ENCODE measurements around the gene NT5M. TPM values are rescaled to one million over a fixed set of nuclear protein-coding genes. Genes with fewer than 3 reads are reported as not detected.

Gene NT5M
- total RNA-seq, 1 donor from 2014 or later = 8.2 TPM

DNA sequence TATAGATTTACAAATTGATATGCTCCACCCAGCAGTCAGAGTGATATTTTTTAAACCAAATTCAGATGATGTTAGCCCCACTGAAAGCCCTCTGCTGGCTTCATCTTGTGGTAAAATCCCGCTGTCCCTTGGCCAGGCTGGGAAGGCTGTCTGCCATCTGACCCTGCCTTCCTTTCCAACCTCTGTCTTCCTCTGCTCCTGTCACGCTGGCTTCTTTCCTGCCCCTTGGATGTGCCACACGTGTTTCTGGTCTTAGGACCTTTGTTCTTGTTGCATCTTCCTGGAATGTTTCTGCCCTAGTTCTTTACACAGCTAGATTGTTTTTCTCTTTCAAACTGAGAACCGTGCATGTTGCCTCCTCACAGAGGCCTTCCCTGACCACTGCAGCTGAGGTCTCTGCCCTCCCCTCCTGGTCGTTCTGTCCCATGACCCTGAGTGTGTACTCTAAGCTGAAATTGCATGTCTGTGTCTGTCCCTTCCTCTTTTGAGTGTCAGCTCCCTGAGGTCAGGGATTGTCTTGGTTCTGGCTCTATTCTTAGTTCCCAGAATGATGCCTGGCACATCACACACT lies 11.4 kb downstream of the NT5M start:
- H3K36me3 Mint-ChIP-seq (ENCODE audit: unreplicated experiment) = no peaks in the 10 kb centered on the region
- H3K27ac Mint-ChIP-seq (ENCODE audit: unreplicated experiment) = no peak overlapping the region
- H3K4me1 Mint-ChIP-seq (ENCODE audit: low read depth, unreplicated experiment) = no peaks in the 10 kb centered on the region
- TF ChIP-seq, protein P1, sequence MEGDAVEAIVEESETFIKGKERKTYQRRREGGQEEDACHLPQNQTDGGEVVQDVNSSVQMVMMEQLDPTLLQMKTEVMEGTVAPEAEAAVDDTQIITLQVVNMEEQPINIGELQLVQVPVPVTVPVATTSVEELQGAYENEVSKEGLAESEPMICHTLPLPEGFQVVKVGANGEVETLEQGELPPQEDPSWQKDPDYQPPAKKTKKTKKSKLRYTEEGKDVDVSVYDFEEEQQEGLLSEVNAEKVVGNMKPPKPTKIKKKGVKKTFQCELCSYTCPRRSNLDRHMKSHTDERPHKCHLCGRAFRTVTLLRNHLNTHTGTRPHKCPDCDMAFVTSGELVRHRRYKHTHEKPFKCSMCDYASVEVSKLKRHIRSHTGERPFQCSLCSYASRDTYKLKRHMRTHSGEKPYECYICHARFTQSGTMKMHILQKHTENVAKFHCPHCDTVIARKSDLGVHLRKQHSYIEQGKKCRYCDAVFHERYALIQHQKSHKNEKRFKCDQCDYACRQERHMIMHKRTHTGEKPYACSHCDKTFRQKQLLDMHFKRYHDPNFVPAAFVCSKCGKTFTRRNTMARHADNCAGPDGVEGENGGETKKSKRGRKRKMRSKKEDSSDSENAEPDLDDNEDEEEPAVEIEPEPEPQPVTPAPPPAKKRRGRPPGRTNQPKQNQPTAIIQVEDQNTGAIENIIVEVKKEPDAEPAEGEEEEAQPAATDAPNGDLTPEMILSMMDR (IDR thresholded peaks at IDR 0.05; ENCODE audit: partially characterized antibody, unreplicated experiment) = no peak
- DNase-seq = no peak
- no peak overlapping the region for H3K4me3 Mint-ChIP-seq (ENCODE audit: unreplicated experiment)
- H3K27me3 Mint-ChIP-seq (ENCODE audit: unreplicated experiment) = peaks cover 3% of the 10 kb centered on the region
- H3K9me3 Mint-ChIP-seq (ENCODE audit: unreplicated experiment) = peaks cover 2% of the 10 kb centered on the region

- H3K36me3 Mint-ChIP-seq (ENCODE audit: unreplicated experiment) = no peaks in the 10 kb centered on the region
- H3K27me3 Mint-ChIP-seq (ENCODE audit: unreplicated experiment) = peaks cover 3% of the 10 kb centered on the region
- peaks cover 2% of the 10 kb centered on the region for H3K9me3 Mint-ChIP-seq (ENCODE audit: unreplicated experiment)
- no peaks in the 10 kb centered on the region for H3K4me1 Mint-ChIP-seq (ENCODE audit: low read depth, unreplicated experiment)
- H3K4me3 Mint-ChIP-seq (ENCODE audit: unreplicated experiment) = no peak overlapping the region
- no peak for DNase-seq
- TF ChIP-seq, protein P1 (IDR thresholded peaks at IDR 0.05; ENCODE audit: partially characterized antibody, unreplicated experiment) = no peak
- H3K27ac Mint-ChIP-seq (ENCODE audit: unreplicated experiment) = no peak overlapping the region
Observed at GRCh38 chr17:17315142-17315821, 12.1 kb downstream of the NT5M start.

DNA sequence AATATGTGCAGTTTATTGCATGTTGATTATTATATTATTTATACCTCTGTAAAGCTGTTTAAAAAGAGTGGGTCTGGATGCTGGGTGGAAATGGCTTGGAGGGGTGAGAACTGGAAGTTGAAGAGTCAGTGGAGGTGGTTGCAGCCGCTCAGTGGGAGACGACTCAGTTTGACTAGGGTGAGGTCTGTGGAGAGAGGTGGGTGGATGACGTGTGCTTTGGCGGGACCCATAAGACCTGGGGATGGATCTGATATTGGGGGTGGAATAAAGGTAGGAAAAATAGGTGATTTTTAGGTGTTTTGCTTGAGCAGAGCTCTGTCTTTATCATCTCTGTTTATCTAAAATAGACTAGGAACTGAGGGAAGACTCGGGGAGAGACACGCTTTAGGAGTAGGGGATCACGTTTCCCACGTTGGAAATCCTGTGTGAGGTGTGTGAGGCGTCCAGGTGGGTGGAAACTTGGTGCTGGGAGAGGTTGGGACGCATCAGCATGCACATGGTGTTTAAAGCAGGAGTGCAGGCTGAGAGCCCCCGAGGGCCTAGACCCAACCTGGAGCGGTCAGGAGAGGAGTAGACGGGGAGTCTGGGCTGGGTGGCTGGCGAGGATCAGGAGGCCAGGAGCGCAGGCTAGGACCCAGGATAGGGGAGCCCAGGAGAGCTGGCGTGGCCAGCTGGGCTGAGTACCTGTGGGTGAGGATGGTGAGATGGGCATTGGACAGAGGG lies 17.2 kb downstream of the NT5M start:
- H3K27me3 Mint-ChIP-seq (ENCODE audit: unreplicated experiment) = peaks cover 6% of the 10 kb centered on the region
- no peaks in the 10 kb centered on the region for H3K4me1 Mint-ChIP-seq (ENCODE audit: low read depth, unreplicated experiment)
- no peaks in the 10 kb centered on the region for H3K9me3 Mint-ChIP-seq (ENCODE audit: unreplicated experiment)
- H3K4me3 Mint-ChIP-seq (ENCODE audit: unreplicated experiment) = no peak overlapping the region
- H3K36me3 Mint-ChIP-seq (ENCODE audit: unreplicated experiment) = no peaks in the 10 kb centered on the region
- TF ChIP-seq, protein P1 (IDR thresholded peaks at IDR 0.05; ENCODE audit: partially characterized antibody, unreplicated experiment) = no peak
- no peak overlapping the region for H3K27ac Mint-ChIP-seq (ENCODE audit: unreplicated experiment)
- DNase-seq = no peak

DNA sequence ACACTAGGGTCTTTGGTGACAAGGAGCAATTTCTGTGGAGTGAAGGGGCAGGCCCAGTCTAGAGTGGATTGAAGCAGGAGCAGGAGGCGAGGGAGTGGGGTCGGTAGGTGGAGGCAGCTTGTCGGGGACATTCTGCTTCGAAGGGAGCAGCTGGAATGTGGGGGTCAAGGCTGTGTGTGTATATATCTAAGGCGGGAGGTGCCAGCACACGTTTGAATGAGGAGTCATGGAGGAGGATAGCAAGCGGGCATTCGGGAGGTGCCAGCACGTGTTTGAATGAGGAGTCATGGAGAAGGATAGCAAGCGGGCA lies 17.7 kb downstream of the NT5M start:
- DNase-seq = no peak

More for the DNA sequence above, 17.7 kb downstream of the NT5M start:
- Mint-ChIP-seq H3K4me1 (ENCODE audit: low read depth, unreplicated experiment) (no peaks in the 10 kb centered on the region), H3K4me3 (ENCODE audit: unreplicated experiment) (no peak overlapping the region), H3K27me3 (ENCODE audit: unreplicated experiment) (peaks cover 6% of the 10 kb centered on the region), H3K36me3 (ENCODE audit: unreplicated experiment) (no peaks in the 10 kb centered on the region), H3K9me3 (ENCODE audit: unreplicated experiment) (no peaks in the 10 kb centered on the region), H3K27ac (ENCODE audit: unreplicated experiment) (no peak overlapping the region)
- TF ChIP-seq, protein P1 (IDR thresholded peaks at IDR 0.05; ENCODE audit: partially characterized antibody, unreplicated experiment) = no peak
